Ectodermal cell (in vitro differentiated cells): ENCODE results near the gene CARD11.
A peak's percentile ranks its signal among the peaks of the same experiment; 100 is the strongest.

ENCODE experiments used
- H3K27ac ChIP-seq: 2 replicates; pipeline ENCODE4 v1.7.0; 2013; ENCODE audit warnings: mild to moderate bottlenecking, low read depth, low read length; ENCODE audit not compliant: insufficient read depth, poor library complexity, severe bottlenecking
- H3K27me3 ChIP-seq: 2 replicates; pipeline ENCODE4 v1.7.0; 2013; ENCODE audit warnings: mild to moderate bottlenecking, low read length; ENCODE audit not compliant: insufficient read depth, control insufficient read depth, poor library complexity, severe bottlenecking
- H3K36me3 ChIP-seq: one replicate; pipeline ENCODE4 v1.7.0; 2013; ENCODE audit warnings: low read length; ENCODE audit not compliant: control insufficient read depth, insufficient read depth
- H3K4me1 ChIP-seq: one replicate; pipeline ENCODE4 v1.7.0; 2013; ENCODE audit warnings: low read length; ENCODE audit not compliant: control insufficient read depth, insufficient read depth
- H3K4me3 ChIP-seq: 2 replicates; pipeline ENCODE4 v1.7.0; 2013; ENCODE audit warnings: low read depth, low read length, control low read depth; ENCODE audit not compliant: insufficient read depth
- H3K9me3 ChIP-seq: 2 replicates; pipeline ENCODE4 v1.7.0; 2013; ENCODE audit warnings: mild to moderate bottlenecking, low read length, moderate library complexity; ENCODE audit not compliant: control insufficient read depth
- WGBS, 2 experiments: methylation state at CpG; one replicate each; pipeline ENCODE4 v1.1.7; 2013; ENCODE audit warnings: missing lambda C conversion rate in 2 of 2; 5-methylcytosine and 5-hydroxymethylcytosine counted together

Gene CARD11

DNA sequence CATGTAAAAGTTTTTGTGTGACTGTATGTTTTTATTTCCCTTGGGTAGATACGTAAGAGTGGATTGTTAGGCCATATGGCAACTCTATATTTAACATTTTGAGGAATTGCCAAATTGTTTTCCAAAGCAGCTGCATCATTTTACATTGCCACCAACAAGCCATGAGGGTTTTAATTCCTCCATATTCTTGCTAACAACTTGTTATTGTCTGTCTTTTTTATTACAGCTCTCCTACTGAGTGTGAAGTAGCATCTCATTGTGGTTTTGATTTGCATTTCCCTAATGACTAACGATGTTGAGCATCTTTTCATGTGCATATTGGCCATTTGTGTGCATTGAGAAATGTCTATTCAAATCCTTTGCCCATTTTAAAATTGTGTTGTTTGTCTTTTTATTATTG lies 94.9 kb downstream of the CARD11 start:
- 79 to 88% methylated on average over 2 of the region's 2 CpGs for WGBS, 2 experiments
- peaks cover 4% of the 10 kb centered on the region for H3K9me3 ChIP-seq
- no peaks in the 10 kb centered on the region for H3K36me3 ChIP-seq
- H3K27me3 ChIP-seq: no peaks in the 10 kb centered on the region
- no peak overlapping the region for H3K27ac ChIP-seq
- no peaks in the 10 kb centered on the region for H3K4me1 ChIP-seq
- H3K4me3 ChIP-seq: no peak overlapping the region

DNA sequence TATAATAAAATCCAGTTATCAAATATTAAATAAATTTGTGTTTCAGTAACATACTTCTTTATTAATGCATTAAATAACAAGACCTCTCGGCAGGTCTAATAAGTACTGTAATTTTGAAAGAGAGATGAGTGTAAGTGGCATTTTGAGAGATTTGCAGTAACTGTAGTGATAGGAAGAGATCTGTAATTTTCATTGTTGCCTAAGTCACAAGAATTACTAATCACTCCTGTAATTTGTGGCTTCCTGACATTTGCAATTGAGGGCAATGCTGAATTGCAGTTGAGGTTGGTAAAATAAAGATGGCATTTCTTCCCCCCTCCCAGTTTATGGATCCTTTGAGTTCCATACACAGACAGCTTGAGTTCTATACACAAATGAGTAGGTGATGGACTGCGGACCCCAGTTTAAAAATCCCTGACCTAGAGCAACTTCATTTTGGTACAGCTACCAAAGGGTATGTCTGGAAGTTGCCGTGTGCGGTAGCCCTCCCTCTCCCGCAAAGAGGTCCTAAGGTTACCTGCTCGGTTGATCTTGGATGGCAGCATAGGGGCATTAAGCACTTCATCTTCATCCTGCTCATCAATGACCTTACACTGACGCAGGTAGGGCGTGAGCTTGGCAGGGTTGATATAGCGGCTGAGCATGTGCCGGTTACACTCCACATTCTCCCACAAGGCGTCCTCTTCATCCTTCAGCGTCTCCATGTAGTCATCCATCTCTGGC lies 96.4 kb downstream of the CARD11 start:
- WGBS, 2 experiments: 95 to 96% methylated on average over 12 of the region's 12 CpGs
- Histone ChIP-seq H3K4me1 (no peaks in the 10 kb centered on the region), H3K9me3 (peaks cover 4% of the 10 kb centered on the region), H3K36me3 (no peaks in the 10 kb centered on the region), H3K4me3 (no peak overlapping the region), H3K27me3 (no peaks in the 10 kb centered on the region), H3K27ac (no peak overlapping the region)

DNA sequence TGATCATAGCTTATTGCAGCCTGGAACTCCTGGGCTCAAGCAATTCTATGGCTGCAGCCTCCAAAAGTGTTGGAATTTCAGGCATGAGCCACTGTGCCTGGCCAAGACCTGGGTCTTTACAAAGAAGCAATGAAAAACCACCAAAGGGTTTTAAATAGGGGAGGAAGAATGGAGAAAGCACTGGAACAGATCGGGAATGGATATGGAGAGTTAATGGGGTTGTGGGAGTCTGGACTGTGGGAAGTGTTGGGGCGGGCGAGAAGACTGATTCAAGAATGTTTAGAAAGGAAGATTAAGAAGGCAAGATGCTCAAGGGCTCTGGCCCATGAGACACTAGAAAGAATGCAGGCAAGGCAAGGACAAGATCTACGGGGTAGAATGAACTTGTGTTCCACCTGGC lies 98.5 kb downstream of the CARD11 start:
- Histone ChIP-seq H3K9me3 (peaks cover 4% of the 10 kb centered on the region), H3K27me3 (peaks cover 4% of the 10 kb centered on the region), H3K36me3 (no peaks in the 10 kb centered on the region), H3K4me3 (no peak overlapping the region), H3K27ac (no peak overlapping the region), H3K4me1 (no peaks in the 10 kb centered on the region)
- WGBS, 2 experiments: 94 to 96% methylated on average over 4 of the region's 4 CpGs

DNA sequence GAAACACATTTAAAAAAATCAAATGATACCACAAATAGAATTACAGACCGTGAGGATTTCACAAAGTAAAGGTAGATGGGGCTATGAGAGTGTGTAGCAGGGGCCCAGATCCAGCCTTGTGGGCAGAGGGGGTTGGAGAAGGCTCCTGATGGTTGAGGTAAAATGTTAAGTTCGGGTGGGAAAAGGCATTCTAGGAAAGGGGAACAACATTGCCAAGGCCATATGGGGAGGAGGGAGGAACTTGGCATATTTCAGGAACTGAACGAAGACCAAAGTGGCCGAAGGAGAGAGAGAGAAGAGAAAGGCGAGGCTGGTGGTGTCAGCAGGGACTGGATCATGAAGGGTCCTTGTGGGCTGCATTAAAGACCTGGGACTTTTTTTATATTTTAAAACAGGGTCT lies 98.9 kb downstream of the CARD11 start:
- 95 to 96% methylated on average over 5 of the region's 5 CpGs for WGBS, 2 experiments
- H3K27me3 ChIP-seq: peaks cover 7% of the 10 kb centered on the region
- H3K36me3 ChIP-seq: no peaks in the 10 kb centered on the region
- no peak overlapping the region for H3K4me3 ChIP-seq
- no peak overlapping the region for H3K27ac ChIP-seq
- H3K4me1 ChIP-seq: no peaks in the 10 kb centered on the region
- peaks cover 4% of the 10 kb centered on the region for H3K9me3 ChIP-seq

DNA sequence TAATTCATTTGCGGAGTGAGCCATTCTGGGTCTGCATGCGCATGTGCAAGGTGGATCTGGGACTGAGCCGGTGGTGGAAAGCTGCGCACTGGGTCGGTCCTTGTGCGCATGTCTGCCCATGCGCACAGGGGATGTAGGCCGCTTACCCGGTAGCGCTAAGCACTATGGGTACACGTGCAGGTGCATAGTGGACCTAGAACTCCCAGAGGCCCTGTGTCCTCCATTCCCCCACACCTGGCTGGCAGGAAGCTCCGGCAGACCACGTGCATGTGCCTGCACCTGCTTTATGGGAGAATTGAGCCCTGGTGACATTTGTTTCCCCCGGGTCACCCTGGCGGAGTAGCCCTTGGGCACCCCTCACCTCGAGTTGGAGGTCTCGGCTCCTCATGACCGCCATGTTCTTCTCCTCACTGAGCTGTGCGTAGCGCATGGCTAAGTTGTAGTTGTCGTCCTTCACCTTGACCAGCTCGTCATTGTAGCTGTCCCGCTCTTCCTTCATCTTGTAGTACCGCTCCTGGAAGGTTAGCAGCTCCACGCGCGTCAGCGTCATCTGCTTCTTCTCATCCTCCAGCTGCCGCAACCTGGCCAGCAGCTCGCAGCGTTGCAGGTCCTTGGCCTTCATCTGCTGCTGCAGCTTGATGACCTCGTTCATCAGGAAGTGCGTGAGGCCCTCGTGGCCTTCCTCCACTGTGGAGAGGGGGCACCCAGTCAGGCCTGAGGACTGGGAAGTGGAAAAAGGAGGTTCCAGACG lies 99.6 kb downstream of the CARD11 start:
- Histone ChIP-seq H3K36me3 (no peaks in the 10 kb centered on the region), H3K27me3 (peaks cover 7% of the 10 kb centered on the region), H3K27ac (no peak overlapping the region), H3K4me1 (no peaks in the 10 kb centered on the region), H3K9me3 (peaks cover 3% of the 10 kb centered on the region), H3K4me3 (no peak overlapping the region)
- 95 to 96% methylated on average over 34 to 35 of the region's 35 CpGs for WGBS, 2 experiments

DNA sequence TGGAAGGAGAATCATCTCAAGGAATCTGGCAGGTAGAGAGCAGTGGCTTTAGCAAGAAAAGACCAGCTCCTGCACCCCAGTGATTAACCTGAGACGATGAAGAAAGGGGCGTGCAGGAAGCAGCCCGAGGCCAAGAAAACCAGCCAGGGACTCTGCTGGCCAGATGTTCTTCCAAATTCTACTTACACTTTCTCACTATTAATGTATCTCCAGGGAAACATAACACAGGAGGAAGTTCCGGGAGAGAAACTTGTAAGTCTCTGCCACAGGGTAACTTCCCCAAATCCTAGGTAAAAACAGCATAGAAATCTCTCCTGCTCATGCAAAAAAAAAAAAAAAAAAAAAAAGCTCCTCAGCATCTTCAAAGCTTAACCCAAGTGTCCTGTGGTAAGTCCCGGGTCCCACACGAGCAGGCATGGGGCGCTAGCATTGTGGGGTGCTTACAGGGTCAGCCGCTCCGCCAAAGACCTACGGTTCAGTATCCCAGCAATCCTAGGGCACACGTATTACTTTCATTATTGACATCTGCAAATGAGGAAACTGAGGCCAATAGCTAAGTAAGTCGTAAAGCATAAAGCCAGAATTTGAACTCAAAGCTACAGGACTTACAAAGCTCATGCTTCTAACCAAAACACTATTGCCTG lies 102.3 kb downstream of the CARD11 start:
- no peak overlapping the region for H3K4me3 ChIP-seq
- H3K27ac ChIP-seq: no peak overlapping the region
- H3K36me3 ChIP-seq: no peaks in the 10 kb centered on the region
- H3K4me1 ChIP-seq: peaks cover 5% of the 10 kb centered on the region
- H3K9me3 ChIP-seq: no peaks in the 10 kb centered on the region
- WGBS, 2 experiments: 95% methylated on average over 12 of the region's 12 CpGs
- H3K27me3 ChIP-seq: peaks cover 7% of the 10 kb centered on the region

DNA sequence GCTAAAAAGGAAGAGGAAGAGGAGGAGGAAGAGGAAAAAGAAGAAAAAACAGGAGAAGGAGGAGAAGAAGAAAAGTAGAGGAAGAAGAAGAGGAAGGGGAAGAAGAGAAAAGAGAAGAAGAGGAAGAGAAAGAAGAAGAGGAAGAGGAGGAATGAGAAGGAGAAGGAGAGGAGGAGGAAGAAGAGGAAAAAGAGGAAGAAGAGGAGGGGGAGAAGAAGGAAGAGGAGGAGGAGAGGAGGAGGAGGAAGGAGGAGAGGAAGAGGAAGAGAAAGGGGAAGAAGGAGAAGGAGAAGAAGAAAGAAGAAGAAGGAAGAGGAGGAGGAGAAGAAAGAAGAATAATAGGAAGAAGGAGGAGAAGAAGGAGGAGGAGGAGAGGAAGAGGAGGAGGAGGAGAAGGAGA lies 103.2 kb downstream of the CARD11 start:
- no peak overlapping the region for H3K27ac ChIP-seq
- no peaks in the 10 kb centered on the region for H3K9me3 ChIP-seq
- peaks cover 7% of the 10 kb centered on the region for H3K27me3 ChIP-seq
- peaks cover 5% of the 10 kb centered on the region for H3K4me1 ChIP-seq
- H3K4me3 ChIP-seq: no peak overlapping the region
- no peaks in the 10 kb centered on the region for H3K36me3 ChIP-seq

DNA sequence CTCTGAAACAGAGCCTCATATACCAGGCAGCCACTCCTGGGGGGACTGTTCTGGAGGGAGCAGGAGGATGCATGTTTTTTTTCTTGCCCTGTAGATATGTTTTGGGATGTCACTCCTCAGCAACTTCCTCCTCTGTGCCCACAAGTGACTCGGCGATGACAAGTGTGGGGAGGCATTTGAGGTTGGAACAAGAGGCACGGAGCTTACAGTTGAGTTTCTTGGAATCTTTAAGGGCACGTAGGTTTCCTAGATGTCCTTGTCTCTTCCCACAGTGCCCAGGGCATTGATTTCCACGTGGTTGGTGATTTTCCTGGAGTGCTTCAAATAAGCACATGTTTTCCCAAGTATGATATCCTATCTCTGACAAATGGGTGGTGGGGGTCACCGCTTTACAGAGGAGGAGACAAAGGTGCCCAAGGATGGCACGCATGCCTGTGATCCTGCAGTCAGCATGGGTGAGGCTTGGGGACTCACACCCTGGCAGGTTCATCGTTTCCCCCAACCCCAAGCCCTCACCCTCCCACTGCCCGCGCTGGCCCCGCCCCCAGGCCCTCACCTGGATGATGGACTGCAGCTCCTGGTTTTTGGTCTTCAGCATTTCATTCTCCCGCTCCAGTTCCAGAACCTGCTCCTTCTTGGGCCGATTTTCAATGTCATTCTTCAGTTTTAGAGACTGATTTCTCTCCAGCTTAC lies 104.3 kb downstream of the CARD11 start:
- H3K36me3 ChIP-seq: no peaks in the 10 kb centered on the region
- no peak overlapping the region for H3K4me3 ChIP-seq
- H3K4me1 ChIP-seq: peaks cover 5% of the 10 kb centered on the region
- no peaks in the 10 kb centered on the region for H3K9me3 ChIP-seq
- H3K27ac ChIP-seq: no peak overlapping the region
- WGBS, 2 experiments: 89 to 92% methylated on average over 13 of the region's 13 CpGs
- H3K27me3 ChIP-seq: peaks cover 7% of the 10 kb centered on the region

DNA sequence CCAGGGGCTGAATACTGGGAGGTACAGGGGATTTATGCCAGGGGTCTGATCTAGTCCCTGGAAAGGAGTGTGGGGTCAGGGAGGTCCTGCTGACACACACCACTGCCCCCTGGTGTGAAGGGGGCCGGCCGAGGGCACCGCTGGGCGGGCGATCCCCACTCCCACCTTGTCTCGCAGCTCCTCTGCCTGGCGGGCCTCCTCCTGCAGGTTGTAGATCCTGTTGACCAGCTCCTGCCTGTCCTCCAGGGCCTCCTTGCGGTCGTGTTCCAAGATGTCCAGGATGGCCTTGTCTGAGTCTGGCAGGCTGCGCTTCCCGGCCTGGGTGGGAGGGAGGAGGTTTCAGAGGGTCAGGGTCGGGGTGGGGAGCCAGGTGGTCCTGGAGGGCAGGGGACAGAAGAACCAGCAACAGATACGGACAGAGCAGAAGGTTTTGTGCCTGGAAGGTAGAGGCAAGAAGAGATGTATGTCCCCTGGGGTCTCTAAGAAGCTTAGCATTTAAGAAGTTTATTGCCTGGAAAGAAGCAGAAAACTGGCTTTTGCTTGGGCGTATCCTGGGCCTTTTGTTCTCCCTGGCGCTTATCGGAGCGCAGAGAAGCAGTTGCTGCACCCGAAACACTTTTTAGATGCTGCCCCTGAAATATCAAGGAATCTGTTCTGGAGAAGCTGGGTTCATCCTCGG lies 105.0 kb downstream of the CARD11 start:
- Histone ChIP-seq H3K9me3 (no peaks in the 10 kb centered on the region), H3K4me3 (no peak overlapping the region), H3K36me3 (no peaks in the 10 kb centered on the region), H3K27me3 (peaks cover 7% of the 10 kb centered on the region), H3K4me1 (peaks cover 5% of the 10 kb centered on the region), H3K27ac (peak overlapping the region; percentile 8)
- 79 to 85% methylated on average over 19 of the region's 19 CpGs for WGBS, 2 experiments
